Measurements from ENCODE around the gene STAU1. TPM values are rescaled to one million over a fixed set of nuclear protein-coding genes. Genes with fewer than 3 reads are reported as not detected.
"Not testable (repeated sequence)": the region's sequence is repeated elsewhere in the genome, so short reads cannot be mapped to it uniquely, and the experiment has no call there.

The STAU1 gene
- total RNA-seq, 1 experiment from 2014 or later: 65.9 TPM

- no peak for DNase-seq (ENCODE audit: low spot score)
Measured at GRCh38 chr20:49165611-49166010, 22.5 kb downstream of the STAU1 start.

GRCh38 chr20:49163696-49164095 is 24.4 kb downstream of the STAU1 start:
- no peak for DNase-seq (ENCODE audit: low spot score)

- peak; percentile 19 for DNase-seq (ENCODE audit: low spot score)
Measured at GRCh38 chr20:49161428-49162152, 26.5 kb downstream of the STAU1 start.

- DNase-seq (ENCODE audit: low spot score): no peak
Measured at GRCh38 chr20:49160057-49160929, 27.8 kb downstream of the STAU1 start.

GRCh38 chr20:49157146-49157545 is 31.0 kb downstream of the STAU1 start:
- no peak for DNase-seq (ENCODE audit: low spot score)

GRCh38 chr20:49156481-49156880 is 31.7 kb downstream of the STAU1 start:
- DNase-seq (ENCODE audit: low spot score): no peak

GRCh38 chr20:49151436-49151835 is 36.7 kb downstream of the STAU1 start:
- no peak for DNase-seq (ENCODE audit: low spot score)

- no peak for DNase-seq (ENCODE audit: low spot score)
Measured at GRCh38 chr20:49149281-49150045, 38.7 kb downstream of the STAU1 start.

GRCh38 chr20:49148601-49149000 is 39.5 kb downstream of the STAU1 start:
- no peak for DNase-seq (ENCODE audit: low spot score)

- DNase-seq (ENCODE audit: low spot score): no peak
Measured at GRCh38 chr20:49147296-49147695, 40.8 kb downstream of the STAU1 start.

GRCh38 chr20:49146442-49147225 is 41.5 kb downstream of the STAU1 start:
- no peak for DNase-seq (ENCODE audit: low spot score)

GRCh38 chr20:49140834-49141233 is 47.3 kb downstream of the STAU1 start:
- no peak for DNase-seq (ENCODE audit: low spot score)

GRCh38 chr20:49140411-49140810 is 47.7 kb downstream of the STAU1 start:
- DNase-seq (ENCODE audit: low spot score): no peak

- DNase-seq (ENCODE audit: low spot score): no peak
Measured at GRCh38 chr20:49138431-49138830, 49.7 kb downstream of the STAU1 start.

GRCh38 chr20:49136817-49137571 is 51.1 kb downstream of the STAU1 start:
- no peak for DNase-seq (ENCODE audit: low spot score)

GRCh38 chr20:49134797-49135196 is 53.3 kb downstream of the STAU1 start:
- not testable (repeated sequence) for DNase-seq (ENCODE audit: low spot score)

- no peak for DNase-seq (ENCODE audit: low spot score)
Measured at GRCh38 chr20:49133571-49133970, 54.6 kb downstream of the STAU1 start.

GRCh38 chr20:49132995-49133478 is 55.1 kb downstream of the STAU1 start:
- peak; percentile 75 for DNase-seq (ENCODE audit: low spot score)

GRCh38 chr20:49123982-49124381 is 64.2 kb downstream of the STAU1 start:
- DNase-seq (ENCODE audit: low spot score): no peak

GRCh38 chr20:49122920-49123319 is 65.2 kb downstream of the STAU1 start:
- DNase-seq (ENCODE audit: low spot score): no peak

GRCh38 chr20:49119988-49120387 is 68.1 kb downstream of the STAU1 start:
- no peak for DNase-seq (ENCODE audit: low spot score)
